SKM-1 (cell line): ENCODE results near the gene MX2.
"Not testable (repeated sequence)": the region's sequence is repeated elsewhere in the genome, so short reads cannot be mapped to it uniquely, and the experiment has no call there.

Experiments
- DNase-seq: peaks from one replicate; lab custom pipeline; 2025; ENCODE audit not compliant: unreplicated experiment; lab: John Stamatoyannopoulos, UW

The MX2 gene

DNA sequence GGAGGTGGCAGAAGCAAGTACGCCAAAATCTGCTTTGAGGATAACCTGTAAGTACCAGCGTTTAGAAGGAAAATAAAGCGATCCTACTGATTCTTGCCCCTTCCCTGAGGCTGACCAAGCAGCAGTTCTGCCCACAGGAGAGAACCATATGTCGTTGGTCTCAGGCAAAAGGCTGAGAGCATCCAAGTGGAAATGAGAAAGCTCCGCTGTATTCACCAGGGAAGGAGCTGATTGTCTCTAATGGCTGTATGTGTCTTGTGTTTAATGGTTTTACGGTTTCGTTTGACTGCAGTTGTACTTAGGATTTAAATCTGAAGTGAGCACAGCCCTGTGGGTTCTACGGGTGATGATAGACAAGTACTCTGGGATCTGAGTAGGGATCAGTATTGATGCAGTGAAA, 23.4 kb upstream of the MX2 start:
- DNase-seq, result no peak

- no peak for DNase-seq
Observed at GRCh38 chr21:41342035-41342434, 19.8 kb upstream of the MX2 start.

GRCh38 chr21:41344146-41344545, 17.7 kb upstream of the MX2 start:
- DNase-seq, result no peak

GRCh38 chr21:41345356-41345755, 16.5 kb upstream of the MX2 start:
- no peak for DNase-seq

- no peak for DNase-seq
Observed at GRCh38 chr21:41345934-41346685, 15.7 kb upstream of the MX2 start.

- DNase-seq, result no peak
Observed at GRCh38 chr21:41346758-41347157, 15.1 kb upstream of the MX2 start.

- DNase-seq, result no peak
Observed at GRCh38 chr21:41348434-41348833, 13.4 kb upstream of the MX2 start.

DNA sequence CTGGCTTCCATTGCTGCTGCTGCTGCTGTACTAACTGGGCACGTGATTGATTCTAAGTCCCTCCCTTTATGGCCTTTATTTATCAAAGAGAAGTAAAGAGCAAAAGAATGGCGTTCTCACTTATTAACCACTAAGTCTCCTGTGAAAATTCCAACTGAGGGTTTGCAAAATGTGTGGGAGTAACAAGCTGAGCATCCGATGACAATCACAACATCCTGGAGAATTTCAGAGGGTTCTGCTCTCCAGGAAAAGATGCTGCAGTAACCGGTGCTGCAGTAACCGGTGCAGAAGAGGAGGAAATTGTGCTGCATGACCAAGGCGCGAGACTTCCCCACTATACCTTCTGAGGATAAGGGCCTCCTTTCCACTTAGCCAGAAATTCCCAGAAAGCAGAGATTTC, 12.7 kb upstream of the MX2 start:
- DNase-seq, result no peak

DNA sequence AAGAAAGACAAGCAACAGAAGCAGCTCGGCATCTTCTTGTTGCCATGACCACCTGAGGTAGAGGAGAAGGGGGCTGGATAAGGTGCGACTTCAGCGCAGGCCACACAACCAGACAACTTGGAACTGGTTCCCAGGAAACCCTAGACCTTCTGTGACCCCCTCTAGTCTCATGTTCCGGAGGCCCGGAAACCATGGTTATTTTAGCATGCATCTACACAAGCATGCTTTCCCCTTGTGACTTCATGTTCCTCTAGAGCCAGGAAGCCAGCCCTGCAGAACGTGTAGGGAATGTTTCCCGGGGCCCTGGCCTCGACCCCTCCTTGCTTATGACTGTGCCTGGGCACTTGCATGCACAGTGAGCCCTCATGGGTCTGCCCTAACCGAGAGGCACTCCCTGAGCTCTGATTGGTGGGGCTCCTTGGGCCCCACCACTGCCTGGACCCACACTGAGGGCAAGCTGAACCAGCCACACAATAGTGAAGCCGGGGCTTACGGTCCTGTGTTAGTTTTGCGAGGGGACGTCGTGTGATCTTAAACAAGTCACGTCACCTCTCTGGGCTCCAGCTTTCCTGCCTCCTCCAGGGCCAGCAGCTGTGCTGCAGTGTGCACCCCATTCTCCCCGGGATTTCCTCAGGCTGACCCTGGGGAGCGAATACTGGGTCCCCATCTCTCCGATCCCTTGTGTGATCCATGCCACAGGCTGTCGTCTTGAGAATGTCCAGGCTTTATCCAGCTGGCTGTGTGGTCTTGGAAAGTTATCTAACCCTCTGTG, 12.0 kb upstream of the MX2 start:
- DNase-seq, result no peak

- no peak for DNase-seq
Observed at GRCh38 chr21:41350436-41351155, 11.2 kb upstream of the MX2 start.

- DNase-seq, result no peak
Observed at GRCh38 chr21:41357546-41357945, 4.3 kb upstream of the MX2 start.

DNA sequence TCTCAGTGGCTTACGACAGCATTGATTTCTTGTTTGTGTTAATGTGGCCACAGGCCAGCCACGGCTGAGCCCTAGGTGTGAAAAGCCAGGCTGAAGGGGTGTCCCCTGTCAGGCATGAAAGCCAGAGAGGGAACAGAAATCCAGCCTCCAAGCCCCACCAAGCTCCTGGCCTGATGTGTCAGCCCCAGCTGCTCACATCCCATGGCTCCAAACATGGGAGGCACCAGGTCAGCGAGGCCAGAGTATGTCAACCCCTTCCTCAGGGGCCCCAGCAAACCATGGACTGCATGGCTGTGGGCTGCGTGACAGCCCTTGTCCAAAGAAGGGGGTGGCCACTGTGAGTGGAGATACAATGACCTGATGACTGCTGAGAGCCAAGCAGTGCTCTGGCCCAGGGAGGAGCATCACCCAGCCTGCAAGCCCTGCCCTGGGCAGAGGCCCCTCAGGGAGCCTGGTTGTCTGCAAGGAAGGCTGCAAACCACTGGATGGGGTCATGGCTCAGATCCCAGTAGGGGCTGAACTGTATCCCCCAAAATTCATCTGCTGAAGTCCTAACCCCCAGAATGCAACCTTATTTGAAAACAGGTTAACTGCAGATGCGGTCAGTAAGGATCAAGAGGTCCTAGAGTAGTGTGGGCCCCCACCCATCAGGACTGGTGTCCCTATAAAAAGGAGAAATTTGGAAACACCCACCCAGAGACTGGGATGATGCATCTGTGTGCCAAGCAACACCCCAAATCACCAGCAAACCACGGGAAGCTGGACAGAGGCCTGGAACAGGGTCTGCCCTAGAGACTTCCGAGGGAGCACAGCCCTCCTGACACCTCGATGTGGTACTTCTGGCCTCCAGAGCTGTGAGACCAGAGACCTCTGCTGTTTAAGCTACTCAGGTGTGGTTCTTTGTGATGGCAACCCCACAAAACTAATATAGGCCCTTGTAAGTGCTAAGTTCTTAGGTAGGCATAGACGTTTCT, 3.3 kb upstream of the MX2 start:
- DNase-seq, result no peak

GRCh38 chr21:41359286-41359685, 2.5 kb upstream of the MX2 start:
- no peak for DNase-seq

DNA sequence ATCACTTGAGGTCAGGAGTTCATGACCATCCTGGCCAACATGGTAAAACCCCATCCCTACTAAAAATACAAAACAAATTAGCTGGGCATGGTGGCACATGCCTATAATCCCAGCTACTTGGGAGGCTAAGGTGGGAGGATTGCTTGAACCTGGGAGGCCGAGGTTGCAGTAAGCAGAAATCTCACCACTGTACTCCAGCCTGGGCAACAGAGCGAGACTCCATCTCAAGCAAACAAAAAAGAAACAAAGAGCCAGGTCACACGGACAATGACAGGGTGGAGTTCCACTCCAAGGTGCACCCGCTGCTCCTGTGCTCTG, 2.1 kb upstream of the MX2 start:
- DNase-seq, result not testable (repeated sequence)

DNA sequence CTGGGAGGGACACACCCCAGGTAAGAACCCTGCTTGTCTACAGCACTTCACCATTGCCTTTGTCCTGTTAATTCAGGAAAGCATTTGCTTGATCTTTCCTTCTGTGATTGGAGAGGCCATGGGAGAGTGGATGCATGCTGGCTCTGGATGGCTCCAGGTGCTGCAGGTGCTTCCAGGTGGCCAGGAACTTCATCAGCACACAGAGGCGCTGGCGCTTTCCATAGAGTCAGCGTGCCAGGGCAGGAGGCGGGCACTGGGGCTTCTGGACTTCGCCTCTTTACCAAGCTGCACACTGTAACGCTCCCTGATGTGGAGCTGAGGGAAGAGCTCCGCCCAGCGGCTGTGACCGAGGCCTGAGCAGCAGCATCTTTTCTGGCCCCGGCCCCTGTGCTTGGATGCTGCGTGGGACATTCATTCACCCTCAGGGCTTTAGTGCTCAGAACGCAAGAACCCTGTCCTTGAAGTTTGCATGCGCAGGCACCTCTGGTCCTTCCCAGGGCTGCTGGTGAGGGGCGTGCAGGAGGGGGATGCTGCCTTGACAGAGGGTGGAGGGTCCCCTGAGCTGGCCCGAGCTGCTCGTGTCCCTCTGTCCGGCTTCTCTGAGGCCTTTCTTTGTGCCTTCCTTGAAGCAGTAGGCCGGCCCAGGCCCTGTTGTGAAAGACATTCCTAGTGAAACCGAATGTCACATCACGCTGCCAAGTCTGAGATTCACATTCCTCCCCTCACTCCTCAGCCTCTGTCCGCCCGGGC, 1.6 kb upstream of the MX2 start:
- no peak for DNase-seq

- DNase-seq, result no peak
Observed at GRCh38 chr21:41361053-41361785, 608 bp upstream of the MX2 start.

DNA sequence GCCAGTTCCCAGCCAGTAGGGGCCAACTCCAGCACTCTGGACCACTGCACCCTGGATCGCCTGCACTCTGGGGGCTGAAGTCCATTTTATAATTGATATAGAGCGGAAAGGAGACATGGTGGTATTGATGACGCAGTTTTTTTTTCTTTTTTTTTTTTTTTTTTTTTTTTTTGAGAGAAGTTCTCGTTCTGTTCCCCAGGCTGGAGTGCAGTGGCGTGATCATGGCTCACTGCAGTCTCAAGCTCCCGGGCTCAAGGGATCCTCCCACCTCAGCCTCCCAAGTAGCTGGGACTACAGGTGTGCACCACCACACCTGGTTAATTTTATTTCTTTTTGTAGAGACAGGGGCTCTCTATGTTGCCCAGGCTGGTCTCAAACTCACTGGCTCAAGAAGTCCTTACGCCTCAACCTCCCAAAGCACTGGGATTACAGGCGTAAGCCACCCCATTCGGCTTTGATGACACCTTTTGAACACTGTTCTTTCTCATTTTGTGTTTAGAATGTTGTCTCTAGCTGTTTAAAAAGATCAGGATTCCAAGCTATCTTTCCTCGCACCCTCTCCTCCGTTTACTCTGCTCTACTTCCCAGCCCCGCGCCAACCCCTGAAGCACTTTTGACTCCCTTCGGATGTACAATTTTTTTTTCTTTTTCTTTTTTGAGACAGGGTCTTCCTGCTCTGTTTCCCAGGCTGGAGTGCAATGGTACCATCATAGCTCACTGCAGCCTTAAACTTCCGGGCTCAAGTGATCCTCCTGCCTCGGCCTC, 960 bp downstream of the MX2 start:
- no peak for DNase-seq

DNA sequence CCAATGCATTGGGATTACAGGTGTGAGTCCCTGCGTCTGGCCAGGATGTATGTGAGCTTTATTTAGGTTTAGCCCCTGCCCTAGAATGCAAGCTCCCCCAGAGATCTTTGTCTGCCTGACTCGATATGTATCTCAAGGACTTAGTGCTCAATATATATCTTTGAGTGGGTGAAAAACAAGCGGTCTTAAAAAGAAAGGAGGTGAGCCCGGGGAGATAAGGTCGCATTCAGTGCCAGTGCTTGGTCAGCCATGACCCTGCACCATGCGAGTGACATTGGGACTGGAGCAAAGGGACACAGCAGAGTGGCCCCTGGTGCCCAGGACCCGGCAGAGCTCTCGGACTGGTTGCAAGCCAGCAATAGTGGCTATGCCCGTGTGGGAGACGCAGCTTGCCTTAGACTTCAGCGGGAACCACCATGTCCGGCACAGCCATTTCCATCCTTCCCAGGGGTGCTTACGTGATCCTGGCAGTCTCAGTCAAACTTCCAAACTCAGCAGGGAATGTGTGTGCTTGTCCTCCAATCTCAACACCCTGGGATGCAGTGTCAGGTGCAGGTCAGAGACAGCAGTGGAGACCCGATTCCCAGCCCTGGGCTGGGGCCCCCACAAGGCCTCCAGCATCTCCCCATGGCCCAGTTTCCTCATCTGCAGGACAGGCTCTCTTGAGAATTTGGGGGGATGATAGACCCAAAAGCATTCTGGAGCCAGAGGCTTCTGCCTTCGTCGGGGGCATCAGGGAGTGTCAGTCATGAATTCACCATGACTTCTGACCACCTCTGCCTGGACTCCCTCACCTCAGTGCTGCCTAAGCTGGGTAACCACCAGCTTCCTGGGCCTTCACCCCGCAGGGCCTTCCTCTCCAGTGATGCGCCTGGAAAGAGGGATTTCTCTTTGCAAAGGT, 1.8 kb downstream of the MX2 start:
- DNase-seq, result no peak
